H9 (cell line): ENCODE data around the gene PDE4A. TPM values are rescaled to one million over a fixed set of nuclear protein-coding genes. Genes with fewer than 3 reads are reported as not detected.

Source experiments
- DNase-seq: peaks from one replicate; pipeline ENCODE4 v3.0.0-alpha.2; 2017
- H2AFZ ChIP-seq: one replicate; pipeline ENCODE4 v1.6.1; 2013; ENCODE audit warnings: mild to moderate bottlenecking, low read length, control low read depth, moderate library complexity
- H2AK5ac ChIP-seq: 2 replicates; pipeline ENCODE4 v1.6.1; 2013; ENCODE audit warnings: low read length, control low read depth, mixed read lengths; ENCODE audit not compliant: insufficient read length
- H2BK120ac ChIP-seq: one replicate; pipeline ENCODE4 v1.6.1; 2013; ENCODE audit warnings: low read depth, mild to moderate bottlenecking, low read length, control low read depth, inconsistent platforms; ENCODE audit not compliant: poor library complexity, severe bottlenecking
- H2BK12ac ChIP-seq: 2 replicates; pipeline ENCODE4 v1.6.1; 2013; ENCODE audit warnings: low read length, control low read depth, mixed read lengths, low read depth; ENCODE audit not compliant: insufficient read length
- H2BK15ac ChIP-seq: 2 replicates; pipeline ENCODE4 v1.6.1; 2013; ENCODE audit warnings: low read depth, low read length, control low read depth
- H2BK20ac ChIP-seq: one replicate; pipeline ENCODE4 v1.6.1; 2013; ENCODE audit warnings: low read depth, mild to moderate bottlenecking, low read length, control low read depth, inconsistent platforms; ENCODE audit not compliant: poor library complexity, severe bottlenecking
- H2BK5ac ChIP-seq: 2 replicates; pipeline ENCODE4 v1.6.1; 2013; ENCODE audit warnings: low read length, control low read depth, mixed read lengths; ENCODE audit not compliant: insufficient read length
- H3K14ac ChIP-seq: 2 replicates; pipeline ENCODE4 v1.6.1; 2013; ENCODE audit warnings: low read length, control low read depth; ENCODE audit not compliant: insufficient read depth
- H3K18ac ChIP-seq: 2 replicates; pipeline ENCODE4 v1.6.1; 2013; ENCODE audit warnings: low read depth, mild to moderate bottlenecking, mixed read lengths, low read length, control low read depth; ENCODE audit not compliant: insufficient read length
- H3K23ac ChIP-seq: 2 replicates; pipeline ENCODE4 v1.6.1; 2013; ENCODE audit warnings: low read length, control low read depth, mixed read lengths, low read depth; ENCODE audit not compliant: insufficient read length
- H3K23me2 ChIP-seq: 2 replicates; pipeline ENCODE4 v1.6.1; 2013; ENCODE audit warnings: low read depth, mild to moderate bottlenecking, mixed read lengths, low read length, control low read depth; ENCODE audit not compliant: insufficient read length, poor library complexity, severe bottlenecking
- H3K27ac ChIP-seq: 2 replicates; pipeline ENCODE4 v1.5.1; 2013; ENCODE audit warnings: low read length, control low read depth, mixed read lengths, low read depth; ENCODE audit not compliant: insufficient read length
- H3K27me3 ChIP-seq: 2 replicates; pipeline ENCODE4 v1.6.1; 2013; ENCODE audit warnings: low read length, control low read depth, inconsistent platforms; ENCODE audit not compliant: insufficient read depth
- H3K4ac ChIP-seq: 2 replicates; pipeline ENCODE4 v1.6.1; 2013; ENCODE audit warnings: low read depth, mild to moderate bottlenecking, control low read depth, inconsistent platforms, low read length, moderate library complexity
- H3K4me1 ChIP-seq: 2 replicates; pipeline ENCODE4 v1.6.1; 2013; ENCODE audit warnings: low read length, control low read depth, inconsistent platforms; ENCODE audit not compliant: insufficient read depth
- H3K4me2 ChIP-seq: 2 replicates; pipeline ENCODE4 v1.6.1; 2013; ENCODE audit warnings: low read length, control low read depth, mixed read lengths; ENCODE audit not compliant: insufficient read length, insufficient read depth
- H3K56ac ChIP-seq: 2 replicates; pipeline ENCODE4 v1.6.1; 2013; ENCODE audit warnings: low read depth, mild to moderate bottlenecking, mixed read lengths, low read length, control low read depth; ENCODE audit not compliant: insufficient read length
- H3K79me1 ChIP-seq: 2 replicates; pipeline ENCODE4 v1.6.1; 2013; ENCODE audit warnings: low read depth, mild to moderate bottlenecking, moderate library complexity, low read length, control low read depth, inconsistent platforms; ENCODE audit not compliant: insufficient read depth, poor library complexity, severe bottlenecking
- H3K79me2 ChIP-seq: 2 replicates; pipeline ENCODE4 v1.6.1; 2013; ENCODE audit warnings: low read length, control low read depth, inconsistent platforms; ENCODE audit not compliant: insufficient read depth
- H3K9ac ChIP-seq: 2 replicates; pipeline ENCODE4 v1.6.1; 2013; ENCODE audit warnings: low read length, control low read depth, mixed read lengths; ENCODE audit not compliant: insufficient read length; ENCODE audit errors: extremely low read depth
- H3K9me3 ChIP-seq: one replicate; pipeline ENCODE4 v1.6.1; 2013; ENCODE audit warnings: low read depth, low read length, inconsistent platforms; ENCODE audit not compliant: control insufficient read depth
- H3T11ph ChIP-seq: one replicate; pipeline ENCODE4 v1.6.1; 2013; ENCODE audit warnings: mild to moderate bottlenecking, low read length, control low read depth, inconsistent platforms
- H4K20me1 ChIP-seq: one replicate; pipeline ENCODE4 v1.6.1; 2013; ENCODE audit not compliant: control insufficient read depth, insufficient read length, insufficient read depth
- H4K5ac ChIP-seq: 2 replicates; pipeline ENCODE4 v1.6.1; 2013; ENCODE audit warnings: low read depth, mild to moderate bottlenecking, mixed read lengths, low read length, control low read depth; ENCODE audit not compliant: insufficient read length
- H4K8ac ChIP-seq: replicated peaks from 2 replicates; pipeline ENCODE4 v1.6.1; 2013; ENCODE audit warnings: low read length, control low read depth, mixed read lengths, low read depth; ENCODE audit not compliant: insufficient read length
- H4K91ac ChIP-seq: 2 replicates; pipeline ENCODE4 v1.6.1; 2013; ENCODE audit warnings: low read depth, mild to moderate bottlenecking, moderate library complexity, mixed read lengths, low read length, control low read depth; ENCODE audit not compliant: insufficient read length
- H3K27ac Mint-ChIP-seq, 3 experiments: 2 replicates in 2 of 3; 3 replicates in 1 of 3; pipeline ENCODE4 v1.8.0; 2020 to 2021; ENCODE audit warnings: mixed read lengths in 3 of 3, mild to moderate bottlenecking in 1 of 3, moderate library complexity in 1 of 3
- H3K27me3 Mint-ChIP-seq: 2 replicates; pipeline ENCODE4 v1.8.0; 2021; ENCODE audit warnings: low read depth, mild to moderate bottlenecking, moderate library complexity, mixed read lengths
- H3K36me3 Mint-ChIP-seq, 3 experiments: 2 replicates in 2 of 3; 3 replicates in 1 of 3; pipeline ENCODE4 v1.8.0; 2020 to 2021; ENCODE audit warnings: low read depth in 3 of 3, mixed read lengths in 3 of 3; ENCODE audit not compliant: insufficient read depth in 1 of 3
- H3K4me1 Mint-ChIP-seq, 2 experiments: 2 replicates each; pipeline ENCODE4 v1.8.0; 2020; ENCODE audit warnings: mixed read lengths in 2 of 2
- H3K4me3 Mint-ChIP-seq, 2 experiments: 2 replicates in 1 of 2; 3 replicates in 1 of 2; pipeline ENCODE4 v1.8.0; 2020 to 2021; ENCODE audit warnings: mild to moderate bottlenecking in 2 of 2, mixed read lengths in 2 of 2, moderate library complexity in 1 of 2
- H3K9me3 Mint-ChIP-seq, 2 experiments: 2 replicates in 1 of 2; 3 replicates in 1 of 2; pipeline ENCODE4 v1.8.0; 2020; ENCODE audit warnings: mild to moderate bottlenecking in 2 of 2, mixed read lengths in 2 of 2, moderate library complexity in 1 of 2
- CTCF ChIP-seq: fragments of 200-600 bp; sonication (generic); conservative IDR thresholded peaks from 3 replicates; pipeline ENCODE4 v1.8.0; 2021; ENCODE audit warnings: antibody characterized with exemption, mild to moderate bottlenecking
- WGBS: extraction: QIAGEN DNeasy Blood & Tissue Kit; methylation state at CpG from one replicate; pipeline ENCODE4 v1.1.7; 2013; ENCODE audit warnings: missing lambda C conversion rate, low lambda C conversion rate, mixed read lengths; ENCODE audit not compliant: insufficient read length; ENCODE audit errors: extremely low coverage; 5-methylcytosine and 5-hydroxymethylcytosine counted together
- total RNA-seq: library from RNA; stranded (reverse); gene quantifications from 2 replicates; pipeline ENCODE4 v1.2.1, GENCODE V29; 2021

Gene PDE4A
- total RNA-seq, 1 experiment from 2014 or later: 8.5 TPM

GRCh38 chr19:10417541-10418234 is 2.6 kb upstream of the PDE4A start:
- Histone ChIP-seq H2AK5ac (no peak overlapping the region), H3K9me3 (no peaks in the 10 kb centered on the region), H3K4me2 (peak overlapping the region; percentile 59), H4K91ac (no peak overlapping the region), H3K23ac (no peak overlapping the region), H2BK12ac (no peak overlapping the region), H2BK15ac (no peak overlapping the region), H3K4ac (no peak overlapping the region), H4K8ac (no peak overlapping the region), H3K4me1 (peaks cover 2% of the 10 kb centered on the region; the same call in 1 of the 2 replicates), H2BK5ac (no peak overlapping the region), H3T11ph (no peak overlapping the region), H2BK20ac (no peak overlapping the region), H3K27me3 (peaks cover 34% of the 10 kb centered on the region), H3K79me2 (no peaks in the 10 kb centered on the region), H4K5ac (no peak overlapping the region), H2BK120ac (no peak overlapping the region), H3K18ac (no peak overlapping the region), H3K14ac (no peak overlapping the region), H3K23me2 (peaks cover 19% of the 10 kb centered on the region), H2AFZ (no peak overlapping the region), H3K79me1 (no peaks in the 10 kb centered on the region), H3K56ac (no peak overlapping the region), H3K27ac (no peak overlapping the region), H4K20me1 (no peaks in the 10 kb centered on the region), H3K9ac (no peak overlapping the region)
- no peak overlapping the region for H3K27ac Mint-ChIP-seq
- peak overlapping the region; percentile 53 to 82 for H3K4me3 Mint-ChIP-seq
- no CpG with 5 or more reads among the region's 30 CpGs for WGBS
- DNase-seq: peak; percentile 70
- H3K4me1 Mint-ChIP-seq: peaks cover 33 to 40% of the 10 kb centered on the region in 2 experiments
- H3K9me3 Mint-ChIP-seq: peaks cover 2 to 4% of the 10 kb centered on the region in 2 experiments; a peak in 4 of 5 replicates
- no peaks in the 10 kb centered on the region for H3K36me3 Mint-ChIP-seq
- no peak for TF ChIP-seq CTCF
- H3K27me3 Mint-ChIP-seq: peaks cover 87% of the 10 kb centered on the region
